ENCODE results near the gene DAAM1. TPM values are rescaled to one million over a fixed set of nuclear protein-coding genes. Genes with fewer than 3 reads are reported as not detected.

The DAAM1 gene
- total RNA-seq, 1 donor from 2014 or later = 67.6 TPM

- Histone ChIP-seq H3K4me1 (peaks cover 10 to 46% of the 10 kb centered on the region in 2 donors), H3K27ac (peak overlapping the region; percentile 32 to 36), H3K36me3 (peaks cover 0 to 2% of the 10 kb centered on the region in 2 donors), H3K4me3 (no peak overlapping the region), H3K27me3 (no peaks in the 10 kb centered on the region), H3K9me3 (no peaks in the 10 kb centered on the region)
- intact Hi-C loops (cut with DNase I) = loop anchor here (10.0 kb wide), 1 partner anchor 63 kb away; no protein-coding TSS in a partner anchor
- no peak for DNase-seq (ENCODE audit: low spot score in 2 of 2)
- TF ChIP-seq CTCF (IDR thresholded peaks at IDR 0.05) = no peak
Observed at GRCh38 chr14:59271734-59272133, 83.3 kb downstream of the DAAM1 start.

GRCh38 chr14:59272633-59273032 lies 84.2 kb downstream of the DAAM1 start:
- Histone ChIP-seq H3K27me3 (no peaks in the 10 kb centered on the region), H3K36me3 (no peaks in the 10 kb centered on the region), H3K27ac (peak overlapping the region; percentile 32 to 36), H3K4me3 (no peak overlapping the region), H3K9me3 (no peaks in the 10 kb centered on the region), H3K4me1 (peaks cover 10 to 49% of the 10 kb centered on the region in 2 donors)
- TF ChIP-seq CTCF (IDR thresholded peaks at IDR 0.05) = no peak
- DNase-seq (ENCODE audit: low spot score in 2 of 2) = no peak
- intact Hi-C loops (cut with DNase I) = loop anchor here (10.0 kb wide), 1 partner anchor 62 kb away; no protein-coding TSS in a partner anchor

- intact Hi-C loops (cut with DNase I) = loop anchor here (2.0 to 10.0 kb wide), 2 partner anchors 19 to 61 kb away; no protein-coding TSS in a partner anchor
- TF ChIP-seq CTCF (IDR thresholded peaks at IDR 0.05) = no peak
- Histone ChIP-seq H3K27me3 (no peaks in the 10 kb centered on the region), H3K4me3 (no peak overlapping the region), H3K27ac (peak overlapping the region; percentile 44 to 76), H3K4me1 (peaks cover 10 to 50% of the 10 kb centered on the region in 2 donors), H3K36me3 (no peaks in the 10 kb centered on the region), H3K9me3 (no peaks in the 10 kb centered on the region)
- no peak for DNase-seq (ENCODE audit: low spot score in 2 of 2)
Observed at GRCh38 chr14:59273737-59274136, 85.3 kb downstream of the DAAM1 start.

- Histone ChIP-seq H3K36me3 (no peaks in the 10 kb centered on the region), H3K4me1 (peaks cover 13 to 47% of the 10 kb centered on the region in 2 donors), H3K9me3 (no peaks in the 10 kb centered on the region), H3K27me3 (no peaks in the 10 kb centered on the region), H3K4me3 (no peak overlapping the region), H3K27ac (peak overlapping the region; percentile 76 to 82)
- TF ChIP-seq CTCF (IDR thresholded peaks at IDR 0.05) = no peak
- intact Hi-C loops (cut with DNase I) = loop anchor here (2.0 to 10.0 kb wide), 4 partner anchors 20 to 83 kb away; no protein-coding TSS in a partner anchor
- DNase-seq (ENCODE audit: low spot score in 2 of 2) = no peak
Observed at GRCh38 chr14:59274991-59275391, 86.5 kb downstream of the DAAM1 start.

- no peak for DNase-seq (ENCODE audit: low spot score in 2 of 2)
- H3K4me3 ChIP-seq = no peak overlapping the region
- intact Hi-C loops (cut with DNase I) = loop anchor here (2.0 to 10.0 kb wide), 4 partner anchors 21 to 83 kb away; no protein-coding TSS in a partner anchor
- H3K9me3 ChIP-seq = no peaks in the 10 kb centered on the region
- no peaks in the 10 kb centered on the region for H3K36me3 ChIP-seq
- peak overlapping the region; percentile 76 to 82 for H3K27ac ChIP-seq
- no peaks in the 10 kb centered on the region for H3K27me3 ChIP-seq
- peaks cover 13 to 47% of the 10 kb centered on the region in 2 donors for H3K4me1 ChIP-seq
- TF ChIP-seq CTCF (IDR thresholded peaks at IDR 0.05) = no peak
Observed at GRCh38 chr14:59275668-59276067, 87.2 kb downstream of the DAAM1 start.
